ENCODE results near the gene MED26.

Gene MED26

GRCh38 chr19:16577531-16577985 lies 50.4 kb downstream of the MED26 start:
- TF ChIP-seq CTCF (IDR thresholded peaks at IDR 0.05; ENCODE audit: borderline replicate concordance, extremely low read depth, low read length, poor library complexity, severe bottlenecking) (no peak), EZH2 (IDR thresholded peaks at IDR 0.05; ENCODE audit: borderline replicate concordance, low read depth, low read length, severe bottlenecking) (no peak)
- Histone ChIP-seq H3K79me2 (ENCODE audit: insufficient read depth, low read length) (peaks cover 100% of the 10 kb centered on the region), H3K4me2 (ENCODE audit: insufficient read depth, low read length) (no peak overlapping the region), H3K4me3 (ENCODE audit: low read depth in 1 of 2, low read length in 2 of 2) (no peak overlapping the region), H3K27me3 (ENCODE audit: insufficient read depth, low read length, poor library complexity) (no peaks in the 10 kb centered on the region), H3K9ac (ENCODE audit: low read depth, low read length) (no peak overlapping the region), H3K36me3 (ENCODE audit: insufficient read depth, low read length) (peaks cover 89% of the 10 kb centered on the region), H3K9me3 (ENCODE audit: insufficient read depth, low read length, severe bottlenecking) (no peaks in the 10 kb centered on the region), H3K27ac (ENCODE audit: low read length) (no peak overlapping the region), H3K4me1 (ENCODE audit: insufficient read depth, low read length) (peaks cover 30% of the 10 kb centered on the region), H2AFZ (ENCODE audit: low read depth, low read length) (no peak overlapping the region), H4K20me1 (ENCODE audit: insufficient read depth, low read length) (peaks cover 89% of the 10 kb centered on the region)
- ATAC-seq (ENCODE audit: insufficient read depth, low read depth) = no peak
- no peak for DNase-seq

- peaks cover 31% of the 10 kb centered on the region for H3K4me1 ChIP-seq (ENCODE audit: insufficient read depth, low read length)
- H3K9me3 ChIP-seq (ENCODE audit: insufficient read depth, low read length, severe bottlenecking) = no peaks in the 10 kb centered on the region
- no peak overlapping the region for H3K4me3 ChIP-seq (ENCODE audit: low read depth in 1 of 2, low read length in 2 of 2)
- H3K27ac ChIP-seq (ENCODE audit: low read length) = no peak overlapping the region
- no peak overlapping the region for H2AFZ ChIP-seq (ENCODE audit: low read depth, low read length)
- peaks cover 98% of the 10 kb centered on the region for H3K79me2 ChIP-seq (ENCODE audit: insufficient read depth, low read length)
- H3K4me2 ChIP-seq (ENCODE audit: insufficient read depth, low read length) = no peak overlapping the region
- H3K9ac ChIP-seq (ENCODE audit: low read depth, low read length) = no peak overlapping the region
- ATAC-seq (ENCODE audit: insufficient read depth, low read depth) (no peak), DNase-seq (no peak)
- H3K36me3 ChIP-seq (ENCODE audit: insufficient read depth, low read length) = peaks cover 84% of the 10 kb centered on the region
- H3K27me3 ChIP-seq (ENCODE audit: insufficient read depth, low read length, poor library complexity) = no peaks in the 10 kb centered on the region
- no peak for TF ChIP-seq CTCF (IDR thresholded peaks at IDR 0.05; ENCODE audit: borderline replicate concordance, extremely low read depth, low read length, poor library complexity, severe bottlenecking)
- no peak for TF ChIP-seq EZH2 (IDR thresholded peaks at IDR 0.05; ENCODE audit: borderline replicate concordance, low read depth, low read length, severe bottlenecking)
- H4K20me1 ChIP-seq (ENCODE audit: insufficient read depth, low read length) = peaks cover 82% of the 10 kb centered on the region
Measured at GRCh38 chr19:16576690-16577530, 51.1 kb downstream of the MED26 start.

- DNase-seq (no peak), ATAC-seq (ENCODE audit: insufficient read depth, low read depth) (no peak)
- Histone ChIP-seq H3K36me3 (ENCODE audit: insufficient read depth, low read length) (peaks cover 79% of the 10 kb centered on the region), H3K4me1 (ENCODE audit: insufficient read depth, low read length) (peaks cover 40% of the 10 kb centered on the region), H4K20me1 (ENCODE audit: insufficient read depth, low read length) (peaks cover 77% of the 10 kb centered on the region), H3K27me3 (ENCODE audit: insufficient read depth, low read length, poor library complexity) (no peaks in the 10 kb centered on the region), H3K27ac (ENCODE audit: low read length) (no peak overlapping the region), H3K4me3 (ENCODE audit: low read depth in 1 of 2, low read length in 2 of 2) (no peak overlapping the region), H3K4me2 (ENCODE audit: insufficient read depth, low read length) (no peak overlapping the region), H3K9me3 (ENCODE audit: insufficient read depth, low read length, severe bottlenecking) (no peaks in the 10 kb centered on the region), H2AFZ (ENCODE audit: low read depth, low read length) (no peak overlapping the region), H3K79me2 (ENCODE audit: insufficient read depth, low read length) (peaks cover 98% of the 10 kb centered on the region), H3K9ac (ENCODE audit: low read depth, low read length) (no peak overlapping the region)
- TF ChIP-seq EZH2 (IDR thresholded peaks at IDR 0.05; ENCODE audit: borderline replicate concordance, low read depth, low read length, severe bottlenecking) (no peak), CTCF (IDR thresholded peaks at IDR 0.05; ENCODE audit: borderline replicate concordance, extremely low read depth, low read length, poor library complexity, severe bottlenecking) (no peak)
Measured at GRCh38 chr19:16575861-16576689, 51.9 kb downstream of the MED26 start.
